Measurements from ENCODE around the gene JUP.

DNA sequence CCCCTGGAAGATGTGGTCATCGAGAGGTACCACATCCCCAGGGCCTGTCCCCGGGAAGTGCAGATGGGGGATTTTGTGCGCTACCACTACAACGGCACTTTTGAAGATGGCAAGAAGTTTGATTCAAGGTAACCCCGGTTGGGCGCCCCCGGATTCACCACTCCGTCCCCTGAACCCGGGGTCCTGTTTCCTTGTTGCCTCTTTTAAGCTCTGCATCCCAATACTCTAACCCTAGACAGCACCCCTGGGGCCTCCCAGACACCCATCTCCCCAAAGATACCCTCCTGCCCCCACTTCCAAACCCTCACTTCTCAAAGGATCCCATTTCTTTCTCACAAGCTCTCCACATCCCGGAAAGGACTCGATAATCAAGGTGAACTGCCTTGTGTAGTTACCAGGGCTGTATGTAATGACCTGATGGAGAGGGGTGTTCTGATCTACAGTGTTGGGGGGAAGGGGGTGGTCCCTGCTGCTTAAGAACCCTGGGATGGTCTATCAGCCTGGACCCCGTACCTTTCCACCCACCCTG is 26.7 kb upstream of the JUP start:
- TF ChIP-seq POLR2AphosphoS5 (IDR thresholded peaks at IDR 0.05) = no peak
- TF ChIP-seq, protein P1, sequence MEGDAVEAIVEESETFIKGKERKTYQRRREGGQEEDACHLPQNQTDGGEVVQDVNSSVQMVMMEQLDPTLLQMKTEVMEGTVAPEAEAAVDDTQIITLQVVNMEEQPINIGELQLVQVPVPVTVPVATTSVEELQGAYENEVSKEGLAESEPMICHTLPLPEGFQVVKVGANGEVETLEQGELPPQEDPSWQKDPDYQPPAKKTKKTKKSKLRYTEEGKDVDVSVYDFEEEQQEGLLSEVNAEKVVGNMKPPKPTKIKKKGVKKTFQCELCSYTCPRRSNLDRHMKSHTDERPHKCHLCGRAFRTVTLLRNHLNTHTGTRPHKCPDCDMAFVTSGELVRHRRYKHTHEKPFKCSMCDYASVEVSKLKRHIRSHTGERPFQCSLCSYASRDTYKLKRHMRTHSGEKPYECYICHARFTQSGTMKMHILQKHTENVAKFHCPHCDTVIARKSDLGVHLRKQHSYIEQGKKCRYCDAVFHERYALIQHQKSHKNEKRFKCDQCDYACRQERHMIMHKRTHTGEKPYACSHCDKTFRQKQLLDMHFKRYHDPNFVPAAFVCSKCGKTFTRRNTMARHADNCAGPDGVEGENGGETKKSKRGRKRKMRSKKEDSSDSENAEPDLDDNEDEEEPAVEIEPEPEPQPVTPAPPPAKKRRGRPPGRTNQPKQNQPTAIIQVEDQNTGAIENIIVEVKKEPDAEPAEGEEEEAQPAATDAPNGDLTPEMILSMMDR (IDR thresholded peaks at IDR 0.05) = peak in 1 of 3 experiments; percentile 3
